CD4-positive, alpha-beta T cell (primary cell): Measurements from ENCODE around the gene USP17L27. TPM values are rescaled to one million over a fixed set of nuclear protein-coding genes. Genes with fewer than 3 reads are reported as not detected.
A peak's percentile ranks its signal among the peaks of the same experiment; 100 is the strongest.
"Not testable (repeated sequence)": the region's sequence is repeated elsewhere in the genome, so short reads cannot be mapped to it uniquely, and the experiment has no call there.

ENCODE experiments used
- ATAC-seq: fragments of 200-7000 bp; cut with Tn5 transposase; one replicate; pipeline ENCODE4 v1.10.0; 2022; ENCODE audit warnings: mild to moderate bottlenecking; ENCODE audit not compliant: poor library complexity
- CTCF ChIA-PET: fragments of 350-600 bp; sonication (Branson Sonifier 250); formaldehyde crosslinking; loops from one replicate; lab custom pipeline; 2021; ENCODE audit warnings: antibody characterized with exemption, inconsistent platforms; lab: Charles Lee
- POLR2A ChIA-PET: fragments of 350-600 bp; sonication (Branson Sonifier 250); formaldehyde crosslinking; loops from one replicate; lab custom pipeline; 2021; ENCODE audit warnings: antibody characterized with exemption, inconsistent platforms; lab: Charles Lee
- DNase-seq, 14 experiments: peaks; one replicate each; pipeline ENCODE4 v3.0.0-alpha.2; 2013 to 2020; ENCODE audit warnings: mixed read lengths in 2 of 14
- H3K27ac ChIP-seq, 2 donors: one replicate each; pipeline versions ENCODE4 v1.5.1 to v1.7.0; 2013; ENCODE audit warnings: low read length in 2 of 2, low read depth in 1 of 2, mild to moderate bottlenecking in 1 of 2
- H3K27me3 ChIP-seq, 2 experiments: 1 replicate in 1 of 2; 2 replicates in 1 of 2; pipeline versions ENCODE4 v1.6.1 to v1.7.0; 2013; ENCODE audit warnings: low read length in 2 of 2, control low read depth in 1 of 2, mild to moderate bottlenecking in 1 of 2, moderate library complexity in 1 of 2; ENCODE audit not compliant: insufficient read depth in 2 of 2, control insufficient read depth in 1 of 2
- H3K36me3 ChIP-seq: one replicate; pipeline ENCODE4 v1.6.1; 2013; ENCODE audit warnings: low read length, control low read depth; ENCODE audit not compliant: insufficient read depth
- H3K4me1 ChIP-seq: one replicate; pipeline ENCODE4 v1.6.1; 2013; ENCODE audit warnings: low read length, control low read depth; ENCODE audit not compliant: insufficient read depth
- H3K4me3 ChIP-seq: one replicate; pipeline ENCODE4 v1.5.1; 2013; ENCODE audit warnings: mild to moderate bottlenecking, low read length, moderate library complexity
- H3K9me3 ChIP-seq, 2 experiments: 1 replicate in 1 of 2; 2 replicates in 1 of 2; pipeline versions ENCODE4 v1.6.1 to v1.7.0; 2013; ENCODE audit warnings: low read length in 2 of 2, mild to moderate bottlenecking in 2 of 2, control low read depth in 1 of 2, moderate library complexity in 1 of 2; ENCODE audit not compliant: control insufficient read depth in 1 of 2, insufficient read depth in 1 of 2
- H3K27ac Mint-ChIP-seq: one replicate; pipeline ENCODE4 v1.8.0; 2020; ENCODE audit warnings: mixed read lengths
- H3K27me3 Mint-ChIP-seq: one replicate; pipeline ENCODE4 v1.8.0; 2021; ENCODE audit warnings: mixed read lengths
- H3K36me3 Mint-ChIP-seq: one replicate; pipeline ENCODE4 v1.8.0; 2021; ENCODE audit warnings: low read depth, mixed read lengths
- H3K4me1 Mint-ChIP-seq: one replicate; pipeline ENCODE4 v1.8.0; 2021; ENCODE audit warnings: low read depth, mixed read lengths
- H3K4me3 Mint-ChIP-seq: one replicate; pipeline ENCODE4 v1.8.0; 2020; ENCODE audit warnings: mild to moderate bottlenecking, mixed read lengths
- H3K9me3 Mint-ChIP-seq: one replicate; pipeline ENCODE4 v1.8.0; 2020; ENCODE audit warnings: mixed read lengths
- intact Hi-C, 2 experiments: fragments of 100-400 bp; cut with DNase I in 1 of 2; cut with micrococcal nuclease in 1 of 2; formaldehyde crosslinking; loops; one replicate each; pipeline versions ENCODE4 v1.15.1 to v1.9.0; 2023 to 2025; cut with DNase I, micrococcal nuclease
- total RNA-seq, 174 experiments: library from RNA in 2 of 174; stranded (reverse) in 2 of 174; gene quantifications; one replicate each; pipeline ENCODE4 v1.2.3 and lab custom pipeline; 2021 to 2026
- TF ChIP-seq, protein P1 (sequence below): fragments of 200-600 bp; IDR thresholded peaks from one replicate; pipeline ENCODE4 v1.8.0; 2022; ENCODE audit warnings: antibody characterized with exemption, mild to moderate bottlenecking

Gene USP17L27
- total RNA-seq, 2 experiments from 2014 or later = not detected

DNA sequence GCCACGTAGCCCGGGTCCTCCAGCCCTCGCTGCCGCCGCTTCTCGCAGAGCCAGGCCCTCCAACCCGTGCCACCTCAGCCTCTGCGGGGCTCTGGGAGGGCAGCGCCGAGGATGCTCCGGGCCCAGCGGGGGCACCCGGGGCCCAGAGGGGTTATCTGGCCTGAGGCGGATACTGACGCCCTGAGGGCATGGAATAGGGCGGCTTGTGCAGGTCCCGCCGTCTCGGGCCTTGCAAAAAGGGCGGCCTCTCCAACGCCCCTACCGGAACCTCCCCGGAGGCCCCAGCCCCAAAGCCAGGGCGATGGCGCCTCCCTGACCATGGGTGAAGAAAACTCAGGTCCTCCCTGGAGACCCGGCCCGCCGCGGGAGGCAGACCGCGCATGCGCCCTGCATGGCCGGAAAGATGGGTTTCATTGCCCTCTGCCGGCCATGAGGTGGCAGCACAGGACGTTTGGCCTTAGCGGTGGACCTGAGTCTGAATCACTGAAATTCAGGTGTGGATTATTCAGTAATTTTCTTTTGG lies 37.1 kb downstream of the USP17L27 start:
- intact Hi-C loops, H3K36me3 ChIP-seq, H3K27me3 Mint-ChIP-seq, H3K4me1 ChIP-seq, H3K9me3 ChIP-seq, H3K27ac ChIP-seq, H3K27ac Mint-ChIP-seq, H3K4me1 Mint-ChIP-seq, POLR2A ChIA-PET, H3K27me3 ChIP-seq, ATAC-seq, H3K9me3 Mint-ChIP-seq, H3K36me3 Mint-ChIP-seq, CTCF ChIA-PET: not testable (repeated sequence)
- peak overlapping the region; percentile 47 for H3K4me3 ChIP-seq
- peak; percentile 2 to 61 (median 40) for DNase-seq
- TF ChIP-seq, protein P1, sequence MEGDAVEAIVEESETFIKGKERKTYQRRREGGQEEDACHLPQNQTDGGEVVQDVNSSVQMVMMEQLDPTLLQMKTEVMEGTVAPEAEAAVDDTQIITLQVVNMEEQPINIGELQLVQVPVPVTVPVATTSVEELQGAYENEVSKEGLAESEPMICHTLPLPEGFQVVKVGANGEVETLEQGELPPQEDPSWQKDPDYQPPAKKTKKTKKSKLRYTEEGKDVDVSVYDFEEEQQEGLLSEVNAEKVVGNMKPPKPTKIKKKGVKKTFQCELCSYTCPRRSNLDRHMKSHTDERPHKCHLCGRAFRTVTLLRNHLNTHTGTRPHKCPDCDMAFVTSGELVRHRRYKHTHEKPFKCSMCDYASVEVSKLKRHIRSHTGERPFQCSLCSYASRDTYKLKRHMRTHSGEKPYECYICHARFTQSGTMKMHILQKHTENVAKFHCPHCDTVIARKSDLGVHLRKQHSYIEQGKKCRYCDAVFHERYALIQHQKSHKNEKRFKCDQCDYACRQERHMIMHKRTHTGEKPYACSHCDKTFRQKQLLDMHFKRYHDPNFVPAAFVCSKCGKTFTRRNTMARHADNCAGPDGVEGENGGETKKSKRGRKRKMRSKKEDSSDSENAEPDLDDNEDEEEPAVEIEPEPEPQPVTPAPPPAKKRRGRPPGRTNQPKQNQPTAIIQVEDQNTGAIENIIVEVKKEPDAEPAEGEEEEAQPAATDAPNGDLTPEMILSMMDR = peak; percentile 70
- peak overlapping the region; percentile 1 for H3K4me3 Mint-ChIP-seq

DNA sequence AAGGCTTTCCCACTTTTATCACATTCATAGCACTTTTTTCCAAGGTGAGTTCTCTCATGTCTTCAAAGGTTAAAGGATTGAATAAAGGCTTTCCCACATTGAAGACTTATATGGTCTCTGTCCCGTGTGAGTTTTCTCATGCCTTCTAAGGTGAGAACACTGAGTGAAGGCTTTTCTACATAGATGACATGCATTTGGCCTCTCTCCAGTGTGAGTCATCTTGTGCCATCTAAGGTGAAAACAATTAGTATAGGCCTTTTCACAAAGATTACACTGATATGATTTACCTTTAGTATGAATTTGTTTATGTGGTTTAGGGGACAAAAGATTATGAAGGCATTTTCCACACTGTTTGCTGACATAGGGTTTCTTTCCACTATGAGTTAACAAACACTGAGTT lies 40.2 kb downstream of the USP17L27 start:
- ATAC-seq = no peak
- peaks cover 4% of the 10 kb centered on the region for H3K27me3 Mint-ChIP-seq

DNA sequence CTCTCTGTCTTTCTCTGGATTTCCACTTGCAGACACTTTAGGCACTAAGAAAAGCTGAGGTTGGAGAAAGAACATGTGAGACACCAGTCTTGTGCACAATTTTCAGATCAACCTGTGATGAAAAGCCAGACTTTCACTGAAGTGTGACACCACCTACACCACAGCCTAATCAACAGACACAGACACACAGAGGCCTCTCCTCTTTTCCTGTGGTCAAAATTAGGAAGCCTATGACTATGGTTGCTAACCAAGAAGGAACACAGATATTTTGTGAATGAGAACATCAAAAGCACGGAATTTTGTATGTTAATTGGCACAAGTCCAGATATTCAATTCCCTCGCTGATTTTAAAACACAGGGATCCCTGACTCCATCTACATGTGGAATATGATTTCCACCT lies 45.1 kb downstream of the USP17L27 start:
- intact Hi-C loops, H3K36me3 Mint-ChIP-seq, POLR2A ChIA-PET, H3K4me3 ChIP-seq, H3K27ac Mint-ChIP-seq, H3K9me3 Mint-ChIP-seq, H3K4me3 Mint-ChIP-seq, H3K27ac ChIP-seq, H3K4me1 Mint-ChIP-seq, H3K9me3 ChIP-seq, DNase-seq, H3K4me1 ChIP-seq, ATAC-seq, H3K36me3 ChIP-seq, H3K27me3 ChIP-seq, CTCF ChIA-PET: not testable (repeated sequence)
- peaks cover 24% of the 10 kb centered on the region for H3K27me3 Mint-ChIP-seq

More for the DNA sequence above, 40.2 kb downstream of the USP17L27 start:
- intact Hi-C loops = no loop called here
- DNase-seq = no peak
- CTCF ChIA-PET = no interaction called here
- TF ChIP-seq, protein P1 = no peak
- Histone ChIP-seq H3K4me1 (peaks cover 4% of the 10 kb centered on the region), H3K27ac (no peak overlapping the region), H3K9me3 (no peaks in the 10 kb centered on the region), H3K4me3 (no peak overlapping the region), H3K27me3 (no peaks in the 10 kb centered on the region), H3K36me3 (no peaks in the 10 kb centered on the region)
- no peaks in the 10 kb centered on the region for H3K36me3 Mint-ChIP-seq
- H3K27ac Mint-ChIP-seq = no peak overlapping the region
- no peak overlapping the region for H3K4me3 Mint-ChIP-seq
- POLR2A ChIA-PET = no interaction called here
- H3K9me3 Mint-ChIP-seq = no peaks in the 10 kb centered on the region
- H3K4me1 Mint-ChIP-seq = peaks cover 4% of the 10 kb centered on the region

Other genes starting within 250 kb of the USP17L27 start
- gene FAM90A26, start 173.7 kb upstream of the USP17L27 start, total RNA-seq = under 1 TPM in 1 of 2 experiments, not detected in 1; 0.08 TPM
- gene USP17L10, start 133.5 kb upstream of the USP17L27 start, total RNA-seq = not detected
- gene USP17L11, start 128.7 kb upstream of the USP17L27 start, total RNA-seq = not detected
- gene USP17L12, start 124.0 kb upstream of the USP17L27 start, total RNA-seq = not detected
- not detected for gene USP17L13, start 119.3 kb upstream of the USP17L27 start, total RNA-seq
- gene USP17L15, start 109.8 kb upstream of the USP17L27 start, total RNA-seq = not detected
- gene USP17L17, start 100.3 kb upstream of the USP17L27 start, total RNA-seq = not detected
- not detected for gene USP17L18, start 95.5 kb upstream of the USP17L27 start, total RNA-seq
- not detected for gene USP17L19, start 90.8 kb upstream of the USP17L27 start, total RNA-seq
- not detected for gene USP17L20, start 86.0 kb upstream of the USP17L27 start, total RNA-seq
- not detected for gene USP17L21, start 81.3 kb upstream of the USP17L27 start, total RNA-seq
- not detected for gene USP17L22, start 76.5 kb upstream of the USP17L27 start, total RNA-seq
- not detected for gene USP17L24, start 19.0 kb upstream of the USP17L27 start, total RNA-seq
- gene USP17L25, start 14.2 kb upstream of the USP17L27 start, total RNA-seq = not detected
- not detected for gene USP17L26, start 9.5 kb upstream of the USP17L27 start, total RNA-seq
- not detected for gene USP17L5, start 4.7 kb upstream of the USP17L27 start, total RNA-seq
- not detected for gene USP17L28, start 4.7 kb downstream of the USP17L27 start, total RNA-seq
- not detected for gene USP17L29, start 9.5 kb downstream of the USP17L27 start, total RNA-seq
- not detected for gene USP17L30, start 19.0 kb downstream of the USP17L27 start, total RNA-seq
- gene DEFB131A, start 100.3 kb downstream of the USP17L27 start, total RNA-seq = not detected